Stimulated activated CD8-positive, alpha-beta memory T cell treated with anti-CD3 and anti-CD28 coated beads, Interleukin-7, amount 100 ng/mL, for 1 hour (primary cell): ENCODE data around the gene SOCS2.
A peak's percentile ranks its signal among the peaks of the same experiment; 100 is the strongest.

ENCODE experiments used
- DNase-seq, 2 donors: peaks; one replicate each; pipeline ENCODE4 v3.0.0-alpha.2; 2020; ENCODE audit warnings: low read depth in 2 of 2

Gene SOCS2

DNA sequence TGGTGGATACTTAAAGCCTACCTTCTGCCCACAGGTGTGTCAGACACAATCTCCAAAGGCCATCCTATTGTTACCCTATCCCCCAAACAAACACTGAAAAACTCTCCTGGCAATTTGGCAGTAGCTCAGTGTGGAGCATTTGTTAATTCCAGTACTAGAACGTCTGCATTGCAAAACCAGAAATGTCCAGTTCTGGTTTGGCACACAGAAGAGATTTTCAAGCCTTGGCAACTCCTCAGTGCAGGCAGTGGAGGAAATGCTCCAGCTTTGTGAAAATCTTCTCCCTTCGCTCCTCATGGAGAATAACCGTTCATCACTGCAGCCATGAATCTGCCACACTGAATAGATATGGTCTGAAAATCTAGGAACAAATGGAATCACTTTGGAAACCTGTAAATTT, 5.3 kb upstream of the SOCS2 start:
- DNase-seq, result no peak

DNA sequence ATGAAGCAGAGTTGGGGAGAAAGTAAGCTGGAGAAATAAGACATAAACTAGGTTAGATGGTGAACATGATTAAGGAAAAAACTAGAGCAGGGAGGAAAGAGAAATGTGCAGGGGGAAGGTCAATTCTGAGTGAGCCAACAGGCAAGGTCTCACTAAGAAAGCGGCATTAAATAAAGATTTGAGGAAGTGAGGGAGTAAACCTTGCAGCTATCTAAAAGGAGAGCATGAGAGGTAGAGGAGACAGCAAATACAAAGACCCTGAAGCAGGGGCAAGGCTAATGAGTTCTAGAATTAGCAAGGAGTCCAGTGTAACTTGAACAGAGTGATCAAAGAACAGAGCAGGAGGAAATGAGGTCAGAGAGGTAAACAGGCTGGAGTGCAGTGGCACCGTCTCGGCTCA, 4.4 kb upstream of the SOCS2 start:
- no peak for DNase-seq

DNA sequence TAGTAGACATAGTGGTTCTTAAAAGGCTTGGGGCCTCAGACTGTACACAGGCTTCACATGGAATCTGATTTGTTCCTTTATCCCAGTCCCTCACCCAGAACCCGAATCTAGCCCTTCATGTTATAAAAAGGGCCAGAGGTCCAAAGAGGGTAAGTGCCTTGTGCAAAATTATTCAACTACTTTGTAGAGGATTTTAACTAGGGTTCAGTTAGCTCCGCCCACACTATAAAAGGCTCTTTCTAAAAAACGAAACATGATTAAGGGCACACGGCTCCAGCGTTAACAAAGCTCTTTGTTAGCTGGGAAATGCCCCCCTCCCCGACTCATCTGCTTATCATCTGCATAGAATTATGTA, 3.2 kb upstream of the SOCS2 start:
- no peak for DNase-seq

DNA sequence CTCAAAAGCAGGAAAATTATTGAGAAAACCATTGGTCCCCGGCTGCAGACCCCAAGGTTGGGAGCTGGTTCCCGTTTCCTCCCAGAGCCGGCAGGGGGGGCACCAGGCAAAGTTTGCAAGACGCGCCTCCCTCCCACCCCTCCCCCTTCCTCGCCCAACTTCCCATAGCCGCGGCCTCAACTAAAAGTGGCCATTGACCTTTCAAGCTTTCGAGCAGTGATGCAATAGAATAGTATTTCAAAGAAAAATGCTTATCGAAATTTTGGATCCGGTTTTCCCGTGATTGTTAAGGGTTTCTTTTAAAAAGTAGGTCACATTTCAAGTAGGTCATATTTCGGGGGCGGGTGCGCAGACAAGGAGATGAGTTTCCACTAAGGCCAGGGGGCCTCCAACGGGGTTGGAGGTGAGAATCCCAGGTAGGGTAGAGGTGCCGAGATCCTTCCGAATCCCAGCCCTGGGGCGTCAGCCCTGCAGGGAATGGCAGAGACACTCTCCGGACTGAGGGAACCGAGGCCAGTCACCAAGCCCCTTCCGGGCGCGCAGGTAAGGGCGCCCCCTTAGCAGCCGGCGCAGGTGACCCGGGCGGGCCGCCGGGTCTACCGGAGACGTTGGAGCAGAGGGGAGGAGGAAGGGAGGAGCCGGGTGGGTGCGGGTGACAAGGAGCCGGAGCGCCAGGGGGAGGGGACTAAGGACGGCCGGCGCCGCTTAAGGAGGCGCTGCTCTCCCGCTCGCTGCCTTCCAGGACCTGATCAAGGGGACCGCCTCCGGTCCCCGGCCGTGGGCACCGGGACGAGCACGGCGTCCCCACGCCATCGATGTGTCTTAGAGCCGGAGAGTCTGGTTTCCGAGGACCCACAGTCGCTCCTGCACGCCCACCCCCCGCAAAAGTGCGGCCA, 2.6 kb upstream of the SOCS2 start:
- DNase-seq, result peak; percentile 49 to 58

- peak; percentile 80 to 82 for DNase-seq
Measured at GRCh38 chr12:93570552-93571364, 1.7 kb upstream of the SOCS2 start.

GRCh38 chr12:93571365-93571924, 1.0 kb upstream of the SOCS2 start:
- peak in 1 of 2 donors; percentile 47 for DNase-seq

- no peak for DNase-seq
Measured at GRCh38 chr12:93572712-93573551, 457 bp downstream of the SOCS2 start.

GRCh38 chr12:93573552-93574223, 1.2 kb downstream of the SOCS2 start:
- DNase-seq, result no peak

DNA sequence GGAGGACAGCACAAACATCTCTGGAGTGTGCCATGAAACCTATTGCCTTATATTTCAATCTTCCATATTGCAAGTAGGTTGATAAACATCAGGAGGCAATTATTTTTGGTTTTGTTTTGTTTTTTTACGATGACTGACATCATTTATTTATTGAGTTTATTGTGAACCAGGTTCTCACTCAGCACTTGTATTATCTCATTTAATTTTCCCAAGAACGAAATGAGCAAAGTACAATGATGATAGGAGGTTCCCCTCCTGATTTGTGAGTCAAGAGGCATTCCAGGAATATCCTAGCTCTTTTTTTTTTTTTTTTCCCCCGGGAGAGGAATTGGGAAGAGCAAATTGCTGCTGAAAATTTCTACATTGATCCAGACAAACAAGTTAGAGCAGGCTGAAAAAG, 4.7 kb downstream of the SOCS2 start:
- no peak for DNase-seq

GRCh38 chr12:93578221-93578620, 5.7 kb downstream of the SOCS2 start:
- no peak for DNase-seq

GRCh38 chr12:93580682-93581081, 8.2 kb downstream of the SOCS2 start:
- no peak for DNase-seq

- DNase-seq, result no peak
Measured at GRCh38 chr12:93581370-93581769, 8.9 kb downstream of the SOCS2 start.

DNA sequence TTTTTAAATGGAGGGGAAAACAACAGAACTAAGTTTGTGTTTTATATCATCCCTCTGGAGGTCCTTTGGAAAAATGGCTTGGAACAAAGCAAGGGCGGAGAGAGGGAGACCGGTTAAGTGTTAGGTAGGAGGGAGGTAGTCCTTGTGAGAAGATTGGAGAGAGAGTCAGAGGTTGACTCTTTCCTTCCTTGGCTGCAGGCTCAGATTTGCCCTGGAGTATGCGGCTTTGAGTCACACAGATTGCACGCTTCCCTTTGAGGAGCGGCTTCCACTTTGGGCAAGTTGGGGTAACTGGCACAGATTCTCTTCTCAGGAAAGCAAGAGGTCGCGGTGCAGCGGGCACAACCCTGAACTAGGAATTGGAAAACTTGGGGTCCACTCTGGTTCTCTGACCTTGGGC, 9.9 kb downstream of the SOCS2 start:
- no peak for DNase-seq

DNA sequence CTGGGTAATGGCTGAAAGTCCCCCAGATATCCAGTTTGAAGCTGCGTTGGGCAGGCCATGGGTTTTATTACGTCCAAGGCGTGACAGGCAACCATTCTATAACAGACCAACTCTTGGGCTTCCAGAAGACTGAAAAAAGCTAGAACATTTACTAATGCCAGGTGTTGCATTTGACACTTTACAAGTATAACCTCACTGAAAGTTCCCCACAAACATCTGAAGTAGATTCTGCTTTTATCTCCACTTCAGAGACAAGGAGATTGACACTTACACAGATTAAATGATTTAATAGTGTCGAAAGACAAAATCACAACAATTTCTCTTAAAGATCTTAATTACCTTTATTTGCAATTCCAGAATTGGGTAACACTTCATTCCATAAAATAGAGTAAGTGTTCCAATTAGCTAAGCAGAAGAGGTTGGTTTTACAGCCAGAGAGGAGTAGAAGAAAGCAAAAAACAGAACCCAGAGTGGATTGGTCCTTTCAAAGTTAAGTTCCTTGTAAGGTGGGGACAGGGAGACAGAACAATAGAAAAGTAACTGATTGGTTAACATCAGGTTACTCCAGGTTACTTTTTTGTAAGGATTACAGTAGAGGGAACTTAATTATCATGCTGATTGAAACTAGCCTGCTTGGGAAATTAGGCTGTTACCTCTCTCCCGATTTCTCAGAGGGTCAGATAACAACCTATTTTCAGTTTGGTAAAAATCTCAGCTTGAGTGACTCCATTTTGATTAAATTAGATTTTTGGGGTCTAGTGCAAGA, 11.3 kb downstream of the SOCS2 start:
- no peak for DNase-seq

DNA sequence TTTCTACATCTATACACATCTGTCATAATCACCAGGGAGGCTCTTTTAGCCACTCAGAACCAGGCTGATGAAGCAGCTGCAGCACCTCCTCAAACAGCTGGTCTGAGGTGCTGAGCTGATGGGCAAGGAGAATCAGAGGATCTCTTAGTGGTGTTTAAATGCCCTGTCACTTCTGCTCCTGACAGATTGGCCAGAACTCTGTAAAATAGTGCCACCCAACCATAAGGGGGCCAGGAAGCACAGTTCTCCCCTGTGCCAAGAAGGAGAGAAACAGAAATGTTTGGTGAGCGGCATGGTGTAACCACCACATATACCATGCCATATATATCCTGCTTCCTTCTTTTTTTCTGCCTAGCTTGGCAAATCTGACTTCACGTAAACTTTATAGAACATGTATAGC, 12.8 kb downstream of the SOCS2 start:
- no peak for DNase-seq

GRCh38 chr12:93587611-93588010, 15.1 kb downstream of the SOCS2 start:
- no peak for DNase-seq

DNA sequence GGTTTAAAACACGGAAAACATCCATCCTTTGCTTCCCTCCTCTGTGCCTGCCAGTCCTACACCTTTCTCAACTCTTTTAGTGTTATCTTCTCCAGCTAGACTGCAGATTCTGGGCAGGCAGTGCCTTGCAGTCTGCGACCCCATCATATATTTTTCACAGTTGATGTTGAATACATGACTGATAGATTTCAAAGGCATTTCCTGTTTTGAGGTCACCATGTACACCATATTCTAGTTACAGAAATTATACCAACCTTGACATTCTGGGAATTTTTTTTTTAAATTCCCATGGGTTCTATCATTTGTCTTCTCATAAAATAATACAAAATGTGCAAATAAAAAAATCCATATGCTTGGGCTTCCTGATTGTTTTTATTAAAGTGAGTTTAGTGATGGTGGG, 16.6 kb downstream of the SOCS2 start:
- no peak for DNase-seq

GRCh38 chr12:93591137-93591868, 18.8 kb downstream of the SOCS2 start:
- no peak for DNase-seq

- DNase-seq, result no peak
Measured at GRCh38 chr12:93592641-93593406, 20.3 kb downstream of the SOCS2 start.
